ENCODE results near the gene PGAP3.
A peak's percentile ranks its signal among the peaks of the same experiment; 100 is the strongest.

The PGAP3 gene

DNA sequence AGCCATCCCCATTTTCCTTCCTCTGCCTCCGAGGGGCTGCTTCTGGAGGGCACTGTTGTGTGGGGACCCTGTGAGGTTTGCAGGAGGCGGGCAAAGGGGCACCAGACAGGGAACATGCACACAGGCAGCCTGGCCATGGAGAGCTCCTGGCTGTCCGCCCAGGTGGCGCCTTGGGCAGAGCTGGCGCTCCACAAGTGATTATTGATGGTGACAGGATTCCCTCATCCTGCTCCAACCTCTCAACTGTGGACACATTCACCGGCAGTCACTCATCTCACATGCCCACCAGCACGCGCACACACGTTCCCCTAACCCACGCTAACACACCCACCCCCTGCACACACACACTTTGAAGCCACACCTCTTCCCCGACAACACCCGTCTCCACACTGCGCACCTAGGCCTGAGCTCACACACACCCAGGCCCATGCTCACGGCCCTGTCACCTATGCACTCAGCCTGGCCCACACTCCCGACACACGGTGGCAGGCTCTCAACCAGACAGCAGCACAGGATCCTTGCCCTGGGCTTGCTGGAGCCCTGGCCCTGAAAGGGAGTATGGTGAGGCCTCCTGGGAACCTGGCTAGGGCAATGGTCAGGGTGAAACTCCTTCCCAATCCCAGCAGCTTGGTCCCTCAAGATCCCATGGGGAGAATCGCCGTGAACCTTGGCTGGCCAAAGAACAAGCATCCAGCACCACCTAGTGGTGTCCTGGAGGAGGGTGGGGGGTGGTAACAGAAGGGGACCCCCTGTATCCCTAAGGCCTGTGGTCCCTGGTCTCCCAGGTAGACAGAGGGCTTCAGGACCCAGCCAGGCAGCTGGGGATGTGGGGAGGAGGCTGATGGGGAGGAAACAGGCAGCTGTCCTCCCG lies 16.0 kb downstream of the PGAP3 start:
- no peak for DNase-seq (ENCODE audit: low spot score)

DNA sequence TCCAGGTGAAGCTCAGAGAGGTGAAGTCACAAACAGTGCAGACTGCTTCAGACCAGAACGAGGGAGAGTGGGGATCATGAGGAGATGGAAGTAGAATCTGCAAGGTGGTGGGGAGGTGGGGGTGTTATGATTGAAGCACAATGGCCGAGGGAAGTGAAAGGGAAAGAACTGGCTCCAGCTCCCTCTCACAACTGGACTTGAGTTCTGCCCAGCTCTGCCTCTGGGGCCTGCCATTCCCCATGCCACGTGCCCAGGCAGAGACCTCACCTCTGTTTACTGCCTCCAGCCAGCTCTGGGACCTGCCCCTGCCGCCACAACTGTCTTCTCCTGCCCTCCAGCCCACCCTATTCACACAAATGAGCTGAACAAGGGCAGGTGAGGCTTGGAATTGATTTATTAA lies 17.1 kb downstream of the PGAP3 start:
- no peak for DNase-seq (ENCODE audit: low spot score)

DNA sequence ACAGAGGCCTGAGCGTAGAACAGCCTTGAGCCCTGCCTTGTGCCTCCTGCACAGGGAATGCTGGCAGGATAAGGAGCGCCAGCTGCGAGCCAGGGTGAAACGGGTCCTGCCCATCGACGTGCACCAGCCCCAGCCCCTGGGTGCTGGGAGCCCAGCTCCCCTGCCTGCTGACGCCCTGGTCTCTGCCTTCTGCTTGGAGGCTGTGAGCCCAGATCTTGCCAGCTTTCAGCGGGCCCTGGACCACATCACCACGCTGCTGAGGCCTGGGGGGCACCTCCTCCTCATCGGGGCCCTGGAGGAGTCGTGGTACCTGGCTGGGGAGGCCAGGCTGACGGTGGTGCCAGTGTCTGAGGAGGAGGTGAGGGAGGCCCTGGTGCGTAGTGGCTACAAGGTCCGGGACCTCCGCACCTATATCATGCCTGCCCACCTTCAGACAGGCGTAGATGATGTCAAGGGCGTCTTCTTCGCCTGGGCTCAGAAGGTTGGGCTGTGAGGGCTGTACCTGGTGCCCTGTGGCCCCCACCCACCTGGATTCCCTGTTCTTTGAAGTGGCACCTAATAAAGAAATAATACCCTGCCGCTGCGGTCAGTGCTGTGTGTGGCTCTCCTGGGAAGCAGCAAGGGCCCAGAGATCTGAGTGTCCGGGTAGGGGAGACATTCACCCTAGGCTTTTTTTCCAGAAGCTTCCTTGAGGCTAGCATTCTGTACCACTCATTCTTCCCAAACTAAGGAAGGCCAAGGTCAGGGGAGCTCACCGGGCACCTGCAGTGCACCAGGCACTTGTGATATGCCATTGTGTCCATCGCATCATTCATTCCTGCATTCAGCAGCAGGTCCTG lies 17.7 kb downstream of the PGAP3 start:
- DNase-seq (ENCODE audit: low spot score) = no peak

DNA sequence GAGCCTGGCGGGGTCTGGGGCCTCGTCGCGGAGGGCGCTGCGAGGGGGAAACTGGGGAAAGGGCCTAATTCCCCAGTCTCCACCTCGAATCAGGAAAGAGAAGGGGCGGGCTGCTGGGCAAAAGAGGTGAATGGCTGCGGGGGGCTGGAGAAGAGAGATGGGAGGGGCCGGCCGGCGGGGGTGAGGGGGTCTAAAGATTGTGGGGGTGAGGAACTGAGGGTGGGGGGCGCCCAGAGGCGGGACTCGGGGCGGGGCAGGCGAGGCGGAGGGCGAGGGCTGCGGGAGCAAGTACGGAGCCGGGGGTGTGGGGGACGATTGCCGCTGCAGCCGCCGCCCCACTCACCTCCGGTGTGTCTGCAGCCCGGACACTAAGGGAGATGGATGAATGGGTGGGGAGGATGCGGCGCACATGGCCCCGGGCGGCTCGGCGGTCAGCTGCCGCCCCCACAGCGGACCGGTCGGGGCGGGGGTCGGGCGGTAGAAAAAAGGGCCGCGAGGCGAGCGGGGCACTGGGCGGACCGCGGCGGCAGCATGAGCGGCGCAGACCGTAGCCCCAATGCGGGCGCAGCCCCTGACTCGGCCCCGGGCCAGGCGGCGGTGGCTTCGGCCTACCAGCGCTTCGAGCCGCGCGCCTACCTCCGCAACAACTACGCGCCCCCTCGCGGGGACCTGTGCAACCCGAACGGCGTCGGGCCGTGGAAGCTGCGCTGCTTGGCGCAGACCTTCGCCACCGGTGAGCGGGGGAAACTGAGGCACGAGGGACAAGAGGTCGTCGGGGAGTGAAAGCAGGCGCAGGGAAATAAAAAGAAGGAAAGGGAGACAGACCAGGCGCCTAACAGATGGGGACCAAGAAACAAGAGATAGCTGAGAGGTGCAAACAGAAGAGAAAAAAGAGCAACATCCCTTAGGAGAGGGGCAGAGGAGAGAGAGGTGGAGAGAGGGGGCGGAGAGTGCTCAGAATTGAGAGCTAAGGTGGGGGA lies 19.6 kb downstream of the PGAP3 start, which contains the start of gene PNMT:
TSS of gene PNMT (plus strand) at position 509 of the 980 bp plus-strand sequence. CDS start at position 532, 23 bp downstream.
- peak; percentile 38 for DNase-seq (ENCODE audit: low spot score)

DNA sequence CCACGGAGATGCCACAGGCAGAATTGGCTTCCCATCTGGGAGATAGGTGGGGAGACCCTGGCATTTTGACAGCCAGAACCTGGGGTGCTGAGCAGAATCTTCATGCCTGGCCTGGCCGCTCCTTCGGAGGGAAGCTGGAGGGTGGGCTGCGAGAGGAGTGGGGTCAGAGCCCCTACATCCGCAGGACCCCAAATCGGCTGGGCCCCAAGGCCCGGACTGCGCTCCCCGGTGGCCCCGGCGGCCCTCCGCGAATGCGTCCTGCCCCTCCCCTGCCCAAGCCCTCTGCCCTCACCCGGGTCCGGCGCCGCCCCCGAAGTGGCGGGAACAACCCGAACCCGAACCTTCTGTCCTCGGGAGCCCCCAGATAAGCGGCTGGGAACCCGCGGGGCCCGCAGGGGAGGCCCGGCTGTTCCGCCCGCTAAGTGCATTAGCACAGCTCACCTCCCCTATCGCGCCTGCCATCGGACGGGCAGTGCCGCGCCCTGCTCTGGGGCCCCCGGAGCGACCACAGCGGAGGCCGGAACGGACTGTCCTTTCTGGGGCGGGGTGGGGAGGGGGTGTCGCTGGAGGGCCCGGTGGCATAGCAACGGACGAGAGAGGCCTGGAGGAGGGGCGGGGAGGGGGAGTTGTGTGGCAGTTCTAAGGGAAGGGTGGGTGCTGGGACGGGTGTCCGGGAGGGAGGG lies 20.5 kb downstream of the PGAP3 start:
- DNase-seq (ENCODE audit: low spot score) = no peak

DNA sequence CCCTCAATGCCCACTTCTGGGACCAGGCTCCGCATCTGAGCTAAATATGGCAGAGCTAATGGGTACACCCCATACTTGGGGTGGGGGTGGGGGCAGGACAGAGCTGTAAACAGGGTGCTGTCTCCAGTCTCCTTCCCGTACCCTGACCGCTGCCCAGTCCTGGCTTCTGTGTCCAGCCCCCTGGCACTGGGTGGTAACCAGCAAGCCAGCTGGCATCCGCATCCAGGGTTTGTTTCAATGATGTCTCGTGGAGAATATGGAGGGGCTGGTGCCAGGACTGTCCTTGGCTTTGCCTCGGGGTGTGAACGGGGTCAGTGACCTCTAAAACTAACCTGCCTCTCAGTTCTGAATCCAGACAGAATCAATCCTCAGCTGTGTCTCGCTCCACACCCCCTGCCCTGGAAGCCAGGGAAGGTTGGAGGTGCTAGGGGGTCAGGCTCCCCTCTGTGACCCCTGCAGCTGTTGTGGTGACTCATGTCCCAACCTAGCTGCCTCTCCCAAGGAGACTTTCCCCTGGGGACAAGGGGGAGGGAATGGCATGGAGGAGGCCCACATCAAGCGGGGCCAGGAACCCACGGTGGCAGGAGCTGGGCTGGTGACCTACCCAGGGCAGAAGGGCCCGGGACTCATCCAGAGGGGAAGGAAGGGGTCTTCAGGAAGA lies 21.1 kb downstream of the PGAP3 start:
- no peak for DNase-seq (ENCODE audit: low spot score)

DNA sequence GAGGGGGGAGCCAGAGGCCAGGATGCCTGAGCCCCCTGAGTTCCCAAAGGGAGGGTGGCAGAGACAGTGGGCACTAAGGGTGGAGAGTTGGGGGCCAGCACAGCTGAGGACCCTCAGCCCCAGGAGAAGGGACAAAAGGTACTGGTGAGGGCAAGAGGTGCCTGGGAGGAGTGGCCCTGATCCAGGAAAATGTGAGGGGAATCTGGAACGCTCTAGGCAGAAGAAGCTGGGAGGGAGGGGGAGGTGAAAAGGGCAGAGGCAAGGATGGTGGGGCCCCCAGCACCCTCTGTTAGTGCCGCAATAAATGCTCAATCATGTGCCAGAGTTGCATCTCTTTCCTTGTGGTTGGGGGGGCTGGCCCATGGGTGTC lies 21.6 kb downstream of the PGAP3 start:
- DNase-seq (ENCODE audit: low spot score) = no peak

DNA sequence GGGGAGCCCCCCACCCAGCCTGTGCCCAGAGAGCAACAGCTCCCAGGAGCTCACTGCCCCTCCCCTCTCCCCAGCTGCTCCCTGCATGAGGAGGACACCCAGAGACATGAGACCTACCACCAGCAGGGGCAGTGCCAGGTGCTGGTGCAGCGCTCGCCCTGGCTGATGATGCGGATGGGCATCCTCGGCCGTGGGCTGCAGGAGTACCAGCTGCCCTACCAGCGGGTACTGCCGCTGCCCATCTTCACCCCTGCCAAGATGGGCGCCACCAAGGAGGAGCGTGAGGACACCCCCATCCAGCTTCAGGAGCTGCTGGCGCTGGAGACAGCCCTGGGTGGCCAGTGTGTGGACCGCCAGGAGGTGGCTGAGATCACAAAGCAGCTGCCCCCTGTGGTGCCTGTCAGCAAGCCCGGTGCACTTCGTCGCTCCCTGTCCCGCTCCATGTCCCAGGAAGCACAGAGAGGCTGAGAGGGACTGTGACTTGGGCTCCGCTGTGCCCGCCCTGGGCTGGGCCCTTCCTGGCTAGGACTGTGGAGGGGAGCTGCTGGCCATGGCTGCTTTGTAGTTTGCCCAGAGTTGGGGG lies 22.1 kb downstream of the PGAP3 start:
- DNase-seq (ENCODE audit: low spot score) = no peak

DNA sequence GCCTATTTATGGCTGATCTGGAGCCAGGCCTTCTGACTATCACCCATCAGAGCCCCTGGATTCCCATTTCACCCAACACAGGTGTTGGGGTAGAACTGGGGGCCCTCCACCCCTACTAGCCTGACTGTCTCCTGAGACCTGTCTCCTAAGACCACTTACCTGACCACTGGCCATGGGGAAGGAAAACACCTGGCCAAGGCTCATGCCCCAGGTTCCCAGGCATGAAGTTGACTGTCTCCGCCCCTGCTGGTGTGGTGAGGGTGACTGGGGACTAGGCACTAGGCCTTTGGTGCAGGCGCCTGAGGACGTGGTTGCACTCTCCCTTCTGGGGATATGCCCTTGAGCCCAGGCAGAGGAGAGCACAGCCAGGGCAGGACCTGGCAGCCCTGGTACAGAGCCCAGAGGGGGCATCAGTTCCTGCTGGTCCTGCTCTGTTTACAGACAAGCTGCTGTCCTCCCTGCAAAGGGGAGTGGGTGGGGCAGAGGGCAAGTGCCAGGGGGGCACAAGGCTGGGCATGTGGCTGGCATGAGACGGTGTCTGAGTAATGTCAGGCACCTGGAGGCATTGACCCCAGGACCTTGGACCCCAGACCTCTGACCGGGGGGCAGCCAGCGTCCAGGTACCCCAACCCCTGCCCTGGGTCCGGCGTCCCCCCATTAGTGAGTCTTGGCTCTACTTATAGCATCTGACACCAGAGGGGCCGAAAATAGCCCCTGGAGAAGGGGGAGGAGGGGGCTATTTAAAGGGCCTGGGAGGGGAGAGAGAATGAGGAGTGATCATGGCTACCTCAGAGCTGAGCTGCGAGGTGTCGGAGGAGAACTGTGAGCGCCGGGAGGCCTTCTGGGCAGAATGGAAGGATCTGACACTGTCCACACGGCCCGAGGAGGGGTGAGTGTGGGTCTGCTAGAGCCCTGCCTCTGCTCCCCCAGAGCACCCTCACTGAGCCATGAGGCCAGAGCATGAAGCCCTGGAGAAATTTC lies 23.0 kb downstream of the PGAP3 start, which contains the start of gene TCAP:
TSS of gene TCAP (plus strand) at position 769 of the 981 bp plus-strand sequence. CDS start at position 780, 11 bp downstream.
- DNase-seq (ENCODE audit: low spot score) = no peak

DNA sequence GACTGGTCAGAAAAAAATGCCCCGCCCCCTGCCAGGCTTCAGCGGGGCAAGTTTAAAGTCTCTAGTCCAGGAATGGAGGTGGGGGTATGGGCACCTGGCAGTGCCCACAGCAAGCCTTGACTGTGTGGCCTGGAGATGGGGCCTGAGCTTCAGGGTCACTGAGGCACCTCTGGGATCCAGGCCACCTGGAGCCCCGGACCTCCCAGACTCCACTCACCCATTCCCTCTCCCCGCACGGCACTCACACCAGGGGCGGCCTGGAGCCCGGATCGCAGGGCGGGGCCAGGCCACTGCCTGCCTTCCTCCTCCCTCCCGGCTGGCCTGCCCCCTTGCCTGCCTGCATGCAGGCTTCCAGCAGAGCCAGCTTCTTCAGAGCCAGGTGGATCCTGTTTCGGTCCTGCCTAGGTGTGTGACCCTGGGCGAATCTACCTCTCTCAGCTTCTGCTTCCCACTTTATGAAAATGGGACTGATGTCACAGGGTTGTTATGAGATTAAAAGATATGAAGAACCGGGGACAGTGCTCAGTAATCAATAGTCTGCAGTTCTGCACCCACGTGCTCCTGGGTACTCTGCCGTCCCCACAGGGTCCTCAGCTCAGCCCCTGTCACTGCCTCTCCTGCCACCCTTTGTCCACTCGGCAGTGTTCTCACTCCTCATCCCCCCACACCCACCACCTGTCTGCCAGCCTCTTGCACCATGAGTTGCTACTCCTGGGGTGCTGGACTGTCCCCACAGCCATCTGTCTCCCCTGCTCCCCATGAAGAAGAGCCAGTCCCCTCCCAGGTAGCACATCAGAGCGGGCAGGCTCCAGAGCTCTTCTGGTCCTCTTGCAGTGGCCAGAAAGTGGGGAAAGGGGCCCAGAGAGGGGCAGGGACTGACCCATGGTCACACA lies 23.9 kb downstream of the PGAP3 start:
- no peak for DNase-seq (ENCODE audit: low spot score)

DNA sequence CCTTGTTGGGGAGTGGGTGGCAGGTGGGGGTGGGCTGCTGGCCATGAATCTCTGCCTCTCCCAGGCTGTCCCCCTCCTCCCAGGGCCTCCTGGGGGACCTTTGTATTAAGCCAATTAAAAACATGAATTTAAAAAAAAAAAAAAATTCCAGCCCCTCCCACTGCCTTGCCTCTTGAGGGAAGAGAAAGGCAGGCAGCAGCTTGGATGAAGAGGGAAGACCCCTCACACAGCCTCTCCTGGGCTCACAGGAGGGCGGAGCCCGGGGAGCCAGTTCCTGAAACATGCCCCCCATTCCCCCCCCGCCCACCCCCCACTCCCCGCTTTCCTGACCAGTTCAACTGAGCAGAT lies 24.5 kb downstream of the PGAP3 start:
- DNase-seq (ENCODE audit: low spot score) = no peak

DNA sequence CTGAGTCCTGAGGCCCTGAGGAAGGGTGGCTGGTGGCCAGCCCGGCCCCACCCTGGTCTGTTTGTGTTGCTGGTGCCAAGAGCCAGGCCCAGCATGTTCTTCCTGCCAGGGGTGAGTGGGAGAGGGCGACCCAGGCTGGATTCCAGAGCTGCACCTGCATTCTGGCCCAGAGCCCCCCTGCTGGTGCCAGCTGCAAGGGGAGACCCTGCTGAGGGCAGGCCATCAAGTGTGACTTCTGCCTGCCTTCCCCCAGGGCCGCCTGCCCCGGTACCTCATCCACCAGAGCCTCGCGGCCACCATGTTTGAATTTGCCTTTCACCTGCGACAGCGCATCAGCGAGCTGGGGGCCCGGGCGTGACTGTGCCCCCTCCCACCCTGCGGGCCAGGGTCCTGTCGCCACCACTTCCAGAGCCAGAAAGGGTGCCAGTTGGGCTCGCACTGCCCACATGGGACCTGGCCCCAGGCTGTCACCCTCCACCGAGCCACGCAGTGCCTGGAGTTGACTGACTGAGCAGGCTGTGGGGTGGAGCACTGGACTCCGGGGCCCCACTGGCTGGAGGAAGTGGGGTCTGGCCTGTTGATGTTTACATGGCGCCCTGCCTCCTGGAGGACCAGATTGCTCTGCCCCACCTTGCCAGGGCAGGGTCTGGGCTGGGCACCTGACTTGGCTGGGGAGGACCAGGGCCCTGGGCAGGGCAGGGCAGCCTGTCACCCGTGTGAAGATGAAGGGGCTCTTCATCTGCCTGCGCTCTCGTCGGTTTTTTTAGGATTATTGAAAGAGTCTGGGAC lies 25.1 kb downstream of the PGAP3 start:
- no peak for DNase-seq (ENCODE audit: low spot score)

DNA sequence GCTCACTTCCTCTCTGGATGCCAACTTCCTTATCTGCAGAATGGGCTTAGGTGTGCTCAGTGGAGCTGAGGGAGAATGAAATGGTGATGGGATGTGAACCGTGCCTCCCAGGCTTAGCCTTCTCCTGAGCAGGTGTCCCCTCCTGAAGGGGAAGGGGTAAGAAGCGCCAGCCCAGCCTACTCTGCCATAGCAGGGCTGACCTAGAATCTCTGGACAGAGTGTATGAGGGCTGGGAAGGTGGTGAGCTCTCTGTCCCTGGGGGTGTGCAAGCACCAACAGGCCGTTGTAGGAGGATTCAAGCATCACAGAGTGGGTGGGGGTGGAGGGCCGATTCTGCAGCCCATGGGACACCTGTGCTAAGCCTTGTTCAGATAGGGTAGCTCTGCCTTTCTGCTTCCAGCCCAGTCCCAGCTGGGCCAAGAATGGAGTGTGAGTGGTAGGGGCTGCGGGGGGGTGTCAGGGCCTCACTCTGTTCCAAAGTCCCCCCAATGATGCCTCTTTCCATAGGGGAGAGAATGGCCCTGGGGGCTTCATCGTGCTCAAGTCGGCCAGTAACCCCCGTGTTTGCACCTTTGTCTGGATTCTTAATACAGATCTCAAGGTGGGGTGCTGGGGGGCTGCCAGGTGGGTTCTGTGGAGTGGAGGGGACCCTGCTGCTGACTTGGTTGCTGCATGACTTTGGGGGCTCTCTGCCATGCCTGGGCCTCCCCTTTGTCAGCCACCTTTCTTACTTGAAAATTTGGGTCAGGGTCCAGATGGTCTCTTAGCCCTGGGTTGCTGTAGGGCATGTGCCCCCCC lies 25.9 kb downstream of the PGAP3 start:
- no peak for DNase-seq (ENCODE audit: low spot score)

DNA sequence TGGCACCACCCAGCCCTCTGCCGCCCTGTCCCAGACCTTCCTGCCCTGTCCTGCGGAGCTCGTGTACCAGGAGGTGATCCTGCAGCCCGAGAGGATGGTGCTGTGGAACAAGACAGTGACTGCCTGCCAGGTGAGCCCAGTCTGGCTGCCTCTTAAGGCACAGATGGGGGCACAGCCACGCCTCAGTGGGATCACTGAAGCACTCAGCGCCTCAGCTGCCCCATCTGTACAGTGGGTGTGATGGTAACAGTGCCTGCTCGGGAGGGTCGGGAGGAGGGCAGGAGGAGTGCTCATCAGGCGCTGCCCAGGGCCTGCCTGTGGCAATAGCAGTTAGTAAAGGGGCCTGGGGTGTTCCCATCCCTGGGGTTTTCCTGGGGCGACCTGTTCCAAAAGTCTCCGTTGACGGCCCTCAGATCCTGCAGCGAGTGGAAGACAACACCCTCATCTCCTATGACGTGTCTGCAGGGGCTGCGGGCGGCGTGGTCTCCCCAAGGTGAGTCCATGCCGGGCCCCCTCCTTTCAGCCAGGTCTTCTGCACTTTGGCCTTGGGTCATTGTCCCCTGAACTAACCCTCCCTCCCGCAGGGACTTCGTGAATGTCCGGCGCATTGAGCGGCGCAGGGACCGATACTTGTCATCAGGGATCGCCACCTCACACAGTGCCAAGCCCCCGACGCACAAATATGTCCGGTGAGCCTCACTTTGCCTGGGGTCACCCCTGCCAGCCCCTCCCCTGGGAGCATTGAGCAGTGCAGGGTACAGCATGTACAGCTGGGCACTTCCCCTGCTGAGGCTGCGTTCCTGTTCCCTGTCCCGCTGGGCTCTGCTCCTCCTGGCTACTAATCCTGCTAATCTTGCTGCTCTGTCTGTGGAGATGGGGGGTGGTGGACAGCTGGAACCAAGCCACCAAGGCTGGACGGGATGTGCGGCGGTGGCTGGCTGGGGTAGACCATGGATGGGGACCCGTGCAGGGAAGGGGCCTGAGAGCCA lies 27.2 kb downstream of the PGAP3 start:
- no peak for DNase-seq (ENCODE audit: low spot score)

DNA sequence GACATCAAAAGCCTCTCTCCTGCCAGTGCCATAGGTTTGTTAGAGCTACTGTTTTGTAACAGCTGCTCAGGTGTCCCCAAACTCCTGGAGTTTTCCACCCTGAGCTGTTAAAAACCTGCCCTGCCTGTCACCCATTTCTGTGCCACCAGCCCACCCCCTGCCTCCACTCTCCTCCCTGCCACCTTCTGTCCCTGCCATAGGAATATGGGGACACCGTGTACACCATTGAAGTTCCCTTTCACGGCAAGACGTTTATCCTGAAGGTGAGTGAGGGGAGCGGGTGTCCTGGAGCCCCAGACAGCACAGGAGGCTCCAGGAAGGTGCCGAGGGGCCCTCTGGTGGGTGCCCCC lies 27.9 kb downstream of the PGAP3 start:
- no peak for DNase-seq (ENCODE audit: low spot score)

Data from hematopoietic multipotent progenitor cell treated with erythropoietin and hydrocortisone succinate and interleukin-3 and kit ligand, for 17 days (in vitro differentiated cells).